WTC11 (cell line): ENCODE data around the gene SCYGR1. TPM values are rescaled to one million over a fixed set of nuclear protein-coding genes. Genes with fewer than 3 reads are reported as not detected.

Experiments
- ATAC-seq: fragments of 200-7000 bp; cut with Tn5 transposase; 2 replicates; pipeline ENCODE4 v1.10.0; 2021; ENCODE audit warnings: mild to moderate bottlenecking, moderate library complexity
- CTCF ChIA-PET: fragments of 300-600 bp; sonication (Branson Sonifier 250); formaldehyde crosslinking; loops from one replicate; lab custom pipeline; 2021; ENCODE audit warnings: antibody characterized with exemption; lab: Charles Lee
- POLR2A ChIA-PET: fragments of 350-600 bp; sonication (Branson Sonifier 250); formaldehyde crosslinking; loops from one replicate; lab custom pipeline; 2021; ENCODE audit warnings: antibody characterized with exemption; lab: Charles Lee
- DNase-seq: peaks from one replicate; pipeline ENCODE4 v3.0.0; 2021; ENCODE audit warnings: low spot score
- H3K27ac Mint-ChIP-seq: 2 replicates; pipeline ENCODE4 v1.8.0; 2021; ENCODE audit warnings: mixed read lengths
- H3K27me3 Mint-ChIP-seq: 2 replicates; pipeline ENCODE4 v1.8.0; 2021; ENCODE audit warnings: low read depth, mild to moderate bottlenecking, moderate library complexity, mixed read lengths
- H3K36me3 Mint-ChIP-seq: 2 replicates; pipeline ENCODE4 v1.8.0; 2021; ENCODE audit warnings: mixed read lengths
- H3K4me1 Mint-ChIP-seq: 2 replicates; pipeline ENCODE4 v1.8.0; 2022; ENCODE audit warnings: mixed read lengths
- H3K4me3 Mint-ChIP-seq: 2 replicates; pipeline ENCODE4 v1.8.0; 2021; ENCODE audit warnings: mild to moderate bottlenecking, moderate library complexity, mixed read lengths
- H3K9me3 Mint-ChIP-seq: 2 replicates; pipeline ENCODE4 v1.8.0; 2021; ENCODE audit warnings: mixed read lengths
- CTCF ChIP-seq: fragments of 200-600 bp; IDR thresholded peaks from 2 replicates; pipeline ENCODE4 v1.8.0; 2022; ENCODE audit warnings: antibody characterized with exemption
- E2F5 ChIP-seq: sonication (generic); formaldehyde crosslinking; IDR thresholded peaks from 2 replicates; pipeline ENCODE4 v1.8.1; 2022; ENCODE audit warnings: mild to moderate bottlenecking, moderate library complexity, missing genetic modification reagents
- FOXP4 ChIP-seq: sonication (generic); formaldehyde crosslinking; IDR thresholded peaks from 2 replicates; pipeline ENCODE4 v1.8.0; 2022; ENCODE audit warnings: mild to moderate bottlenecking, missing genetic modification reagents
- GABPB1 ChIP-seq: sonication (generic); formaldehyde crosslinking; IDR thresholded peaks from 2 replicates; pipeline ENCODE4 v1.8.1; 2023; ENCODE audit warnings: mild to moderate bottlenecking, missing genetic modification reagents
- HMGXB4 ChIP-seq: sonication (generic); formaldehyde crosslinking; IDR thresholded peaks from 2 replicates; pipeline ENCODE4 v1.8.1; 2023; ENCODE audit warnings: mild to moderate bottlenecking, moderate library complexity, missing genetic modification reagents
- IRF1 ChIP-seq: sonication (generic); formaldehyde crosslinking; IDR thresholded peaks from 2 replicates; pipeline ENCODE4 v1.8.0; 2023; ENCODE audit warnings: missing genetic modification reagents
- MXD4 ChIP-seq: fragments of 250-450 bp; sonication (Bioruptor Pico); IDR thresholded peaks from 2 replicates; pipeline ENCODE4 v1.8.0; 2021; ENCODE audit warnings: mild to moderate bottlenecking, moderate library complexity, borderline replicate concordance
- NR1H2 ChIP-seq: sonication (generic); formaldehyde crosslinking; IDR thresholded peaks from 2 replicates; pipeline ENCODE4 v1.9.0; 2021; ENCODE audit warnings: mild to moderate bottlenecking, moderate library complexity, missing genetic modification reagents
- NR2C2 ChIP-seq: sonication (generic); formaldehyde crosslinking; IDR thresholded peaks from 2 replicates; pipeline ENCODE4 v1.8.0; 2022; ENCODE audit warnings: mild to moderate bottlenecking, missing genetic modification reagents
- OVOL2 ChIP-seq: fragments of 250-450 bp; sonication (Bioruptor Pico); IDR thresholded peaks from 2 replicates; pipeline ENCODE4 v1.9.0; 2021; ENCODE audit warnings: mild to moderate bottlenecking, borderline replicate concordance
- PREB ChIP-seq: sonication (generic); formaldehyde crosslinking; IDR thresholded peaks from 2 replicates; pipeline ENCODE4 v1.8.1; 2022; ENCODE audit warnings: mild to moderate bottlenecking, missing genetic modification reagents, moderate library complexity, borderline replicate concordance
- SMAD4 ChIP-seq: sonication (generic); formaldehyde crosslinking; IDR thresholded peaks from 2 replicates; pipeline ENCODE4 v1.8.0; 2022; ENCODE audit warnings: mild to moderate bottlenecking, missing genetic modification reagents
- ZNF138 ChIP-seq: sonication (generic); formaldehyde crosslinking; conservative IDR thresholded peaks from 2 replicates; pipeline ENCODE4 v1.8.1; 2022; ENCODE audit warnings: mild to moderate bottlenecking, moderate library complexity, missing genetic modification reagents
- ZNF219 ChIP-seq: sonication (generic); formaldehyde crosslinking; IDR thresholded peaks from 2 replicates; pipeline ENCODE4 v1.8.0; 2023; ENCODE audit warnings: missing genetic modification reagents, mild to moderate bottlenecking, borderline replicate concordance
- ZNF512 ChIP-seq: sonication (generic); formaldehyde crosslinking; IDR thresholded peaks from 2 replicates; pipeline ENCODE4 v1.8.1; 2022; ENCODE audit warnings: missing genetic modification reagents, borderline replicate concordance
- total RNA-seq: library from RNA; stranded (reverse); gene quantifications from 3 replicates; pipeline ENCODE4 v1.2.3, GENCODE V29; 2021

The SCYGR1 gene
- total RNA-seq, 1 experiment from 2014 or later: not detected

- peak; percentile 38 for TF ChIP-seq GABPB1 (CRISPR knock-in tag)
- TF ChIP-seq CTCF: peak; percentile 23; the same call in 1 of the 2 replicates
- TF ChIP-seq PREB (CRISPR knock-in tag): no peak
- CTCF ChIA-PET: interaction anchor here (0.7 to 2.6 kb wide), 6 partner anchors 65 to 360 kb away, joined by 3 to 12 read pairs (median 4); partner anchors contain the start of gene SCYGR2
- H3K4me3 Mint-ChIP-seq: no peak overlapping the region
- no peak overlapping the region for H3K27ac Mint-ChIP-seq
- no peaks in the 10 kb centered on the region for H3K9me3 Mint-ChIP-seq
- no peaks in the 10 kb centered on the region; the same call in 1 of the 2 replicates for H3K36me3 Mint-ChIP-seq
- POLR2A ChIA-PET: interaction anchor here (0.6 kb wide), 1 partner anchor 14 kb away, joined by 3 read pairs; no protein-coding TSS in a partner anchor
- no peaks in the 10 kb centered on the region for H3K27me3 Mint-ChIP-seq
- DNase-seq: peak; percentile 59
- H3K4me1 Mint-ChIP-seq: peaks cover 11% of the 10 kb centered on the region
- ATAC-seq: peak; percentile 91
Observed at GRCh38 chr2:227406177-227407031, 18.7 kb upstream of the SCYGR1 start.

GRCh38 chr2:227404585-227405271 is 17.0 kb upstream of the SCYGR1 start:
- peaks cover 11% of the 10 kb centered on the region for H3K4me1 Mint-ChIP-seq
- ChIA-PET CTCF (no interaction called here), POLR2A (no interaction called here)
- H3K27ac Mint-ChIP-seq: no peak overlapping the region
- no peak for TF ChIP-seq MXD4 (CRISPR knock-in tag)
- no peak for TF ChIP-seq NR2C2 (CRISPR knock-in tag)
- no peak for TF ChIP-seq FOXP4 (CRISPR knock-in tag)
- no peak for TF ChIP-seq HMGXB4 (CRISPR knock-in tag)
- no peaks in the 10 kb centered on the region for H3K27me3 Mint-ChIP-seq
- no peak overlapping the region for H3K4me3 Mint-ChIP-seq
- H3K36me3 Mint-ChIP-seq: no peaks in the 10 kb centered on the region; the same call in 1 of the 2 replicates
- H3K9me3 Mint-ChIP-seq: no peaks in the 10 kb centered on the region
- ATAC-seq (no peak), DNase-seq (no peak)

- Mint-ChIP-seq H3K36me3 (no peaks in the 10 kb centered on the region; the same call in 1 of the 2 replicates), H3K27me3 (no peaks in the 10 kb centered on the region), H3K27ac (no peak overlapping the region), H3K4me1 (peaks cover 11% of the 10 kb centered on the region), H3K9me3 (no peaks in the 10 kb centered on the region), H3K4me3 (no peak overlapping the region)
- POLR2A ChIA-PET: no interaction called here
- TF ChIP-seq NR1H2: no peak
- no peak for DNase-seq
- CTCF ChIA-PET: no interaction called here
- no peak for ATAC-seq
Observed at GRCh38 chr2:227402959-227403358, 15.2 kb upstream of the SCYGR1 start.

- no peak overlapping the region for H3K27ac Mint-ChIP-seq
- POLR2A ChIA-PET: interaction anchor here (0.6 kb wide), 1 partner anchor 17 kb away, joined by 3 read pairs; no protein-coding TSS in a partner anchor
- no peak for DNase-seq
- ATAC-seq: no peak
- no peaks in the 10 kb centered on the region for H3K9me3 Mint-ChIP-seq
- H3K36me3 Mint-ChIP-seq: no peaks in the 10 kb centered on the region; the same call in 1 of the 2 replicates
- CTCF ChIA-PET: no interaction called here
- H3K27me3 Mint-ChIP-seq: no peaks in the 10 kb centered on the region
- no peak overlapping the region for H3K4me3 Mint-ChIP-seq
- peaks cover 11% of the 10 kb centered on the region for H3K4me1 Mint-ChIP-seq
- no peak for TF ChIP-seq ZNF512 (CRISPR knock-in tag)
- no peak for TF ChIP-seq E2F5 (CRISPR knock-in tag)
- TF ChIP-seq IRF1 (CRISPR knock-in tag): no peak
- TF ChIP-seq SMAD4 (CRISPR knock-in tag): no peak
- TF ChIP-seq ZNF138 (CRISPR knock-in tag): no peak
- TF ChIP-seq ZNF219 (CRISPR knock-in tag): no peak
- no peak for TF ChIP-seq OVOL2
Observed at GRCh38 chr2:227402321-227402720, 14.6 kb upstream of the SCYGR1 start.
